Stimulated activated CD4-positive, alpha-beta T cell treated with anti-CD3 and anti-CD28 coated beads, Interleukin-4, amount 100 ng/mL, for 1 hour (primary cell): Measurements from ENCODE around the gene USP37.

Experiments used
- DNase-seq: peaks from one replicate; pipeline ENCODE4 v3.0.0-alpha.2; 2020

USP37 gene

DNA sequence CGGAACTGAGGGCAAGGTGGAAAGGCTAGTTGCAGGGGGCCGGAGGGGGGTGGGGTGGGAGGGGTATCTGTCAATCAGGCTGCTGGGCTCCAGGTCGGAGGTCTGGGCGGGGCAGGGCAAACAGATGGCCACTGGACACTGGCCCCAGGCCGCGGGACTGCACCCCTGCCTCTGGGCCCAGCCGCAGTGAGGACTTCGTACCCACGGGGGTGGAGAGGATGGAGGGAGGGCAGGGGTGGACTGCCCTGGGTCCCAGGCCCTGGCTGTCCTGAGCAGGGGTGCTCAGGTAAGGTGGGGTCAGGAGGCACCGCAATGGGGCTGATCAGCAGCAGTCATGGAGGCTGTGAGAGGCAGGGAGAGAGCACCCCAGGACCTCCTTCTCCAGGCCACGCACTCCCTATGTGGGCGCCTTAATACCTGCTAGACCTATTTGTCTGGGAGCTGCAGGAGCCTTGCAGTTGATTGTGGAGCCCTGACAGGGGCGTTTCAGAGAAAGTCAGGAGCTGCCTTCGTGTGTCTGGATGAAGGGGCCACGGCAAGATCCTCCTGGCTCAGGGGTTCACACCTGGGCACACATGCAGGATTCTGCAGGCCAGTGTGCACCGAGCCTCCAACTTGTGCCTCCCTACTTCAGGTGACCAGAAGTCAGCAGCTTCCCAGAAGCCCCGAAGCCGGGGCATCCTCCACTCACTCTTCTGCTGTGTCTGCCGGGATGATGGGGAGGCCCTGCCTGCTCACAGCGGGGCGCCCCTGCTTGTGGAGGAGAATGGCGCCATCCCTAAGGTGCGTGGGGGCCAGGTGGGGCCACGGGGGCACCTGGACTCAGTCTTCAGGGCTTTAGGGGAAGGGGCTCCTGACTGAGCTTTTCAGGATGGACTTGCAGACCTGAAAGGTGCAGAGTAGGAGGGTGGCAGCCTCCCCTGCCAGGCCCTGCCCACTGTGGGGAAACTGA is 166.9 kb downstream of the USP37 start:
- DNase-seq: peak; percentile 7
